Activated naive CD4-positive, alpha-beta T cell treated with anti-CD3 and anti-CD28 coated beads, Interleukin-2, amount 50 U/mL, for 24 hours (primary cell): ENCODE results near the gene BLOC1S5.

Source experiments
- H3K27ac Mint-ChIP-seq: one replicate; pipeline ENCODE4 v1.8.0; 2021; ENCODE audit warnings: mild to moderate bottlenecking, mixed read lengths
- H3K27me3 Mint-ChIP-seq: one replicate; pipeline ENCODE4 v1.8.0; 2021; ENCODE audit warnings: mixed read lengths
- H3K36me3 Mint-ChIP-seq: one replicate; pipeline ENCODE4 v1.8.0; 2021; ENCODE audit warnings: mixed read lengths
- H3K4me1 Mint-ChIP-seq: one replicate; pipeline ENCODE4 v1.8.0; 2021; ENCODE audit warnings: mixed read lengths
- H3K4me3 Mint-ChIP-seq: one replicate; pipeline ENCODE4 v1.8.0; 2021; ENCODE audit warnings: mild to moderate bottlenecking, mixed read lengths
- H3K9me3 Mint-ChIP-seq: one replicate; pipeline ENCODE4 v1.8.0; 2021; ENCODE audit warnings: mixed read lengths

BLOC1S5 gene

DNA sequence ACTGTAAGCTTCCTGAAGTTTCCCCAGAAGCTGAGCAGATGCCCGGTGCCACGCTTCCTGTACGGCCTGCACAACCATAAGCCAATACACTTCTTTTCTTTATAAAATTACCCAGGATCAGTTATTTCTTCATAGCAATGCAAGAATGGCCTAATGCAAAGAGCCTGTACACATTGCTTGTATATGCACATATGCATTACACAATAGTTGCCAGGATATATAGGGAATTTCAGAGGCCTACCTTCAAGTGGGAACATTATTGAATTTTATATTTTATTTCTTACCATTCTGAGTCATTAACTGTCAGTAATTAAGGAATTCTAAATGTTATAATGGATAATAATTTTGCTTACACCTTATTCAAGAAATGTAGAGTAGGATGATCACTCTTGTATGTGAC, 93.6 kb downstream of the BLOC1S5 start:
- Mint-ChIP-seq H3K27me3 (peaks cover under 1% of the 10 kb centered on the region), H3K4me3 (no peak overlapping the region), H3K27ac (no peak overlapping the region), H3K36me3 (peaks cover 7% of the 10 kb centered on the region), H3K4me1 (no peaks in the 10 kb centered on the region), H3K9me3 (peaks cover 15% of the 10 kb centered on the region)
